HFFc6 (cell line): ENCODE data around the gene TDP1. TPM values are rescaled to one million over a fixed set of nuclear protein-coding genes. Genes with fewer than 3 reads are reported as not detected.

Experiments used
- DNase-seq: peaks from one replicate; pipeline ENCODE4 v3.0.0-alpha.2; 2018
- H3K27ac Mint-ChIP-seq: 2 replicates; pipeline ENCODE4 v1.8.0; 2020; ENCODE audit warnings: mild to moderate bottlenecking, mixed read lengths
- H3K27me3 Mint-ChIP-seq: 2 replicates; pipeline ENCODE4 v1.8.0; 2021; ENCODE audit warnings: mild to moderate bottlenecking, moderate library complexity, mixed read lengths; ENCODE audit not compliant: insufficient read depth
- H3K36me3 Mint-ChIP-seq: 2 replicates; pipeline ENCODE4 v1.8.0; 2021; ENCODE audit warnings: low read depth, mixed read lengths
- H3K4me1 Mint-ChIP-seq: 2 replicates; pipeline ENCODE4 v1.8.0; 2020; ENCODE audit warnings: low read depth, mixed read lengths
- H3K4me3 Mint-ChIP-seq: 2 replicates; pipeline ENCODE4 v1.8.0; 2020; ENCODE audit warnings: mild to moderate bottlenecking, moderate library complexity, mixed read lengths
- H3K9me3 Mint-ChIP-seq: 2 replicates; pipeline ENCODE4 v1.8.0; 2020; ENCODE audit warnings: mild to moderate bottlenecking, mixed read lengths
- total RNA-seq, 6 experiments: library from RNA; stranded (reverse); fragmentation: NEBNext Ultra II Directional; extraction: Animal tissue kit (Norgen Biotek cat#: 25700); gene quantifications; 2 replicates in 1 of 6; 3 replicates in 5 of 6; pipeline ENCODE4 v1.2.3, GENCODE V29; 2021
- TF ChIP-seq, protein P1 (sequence below): fragments of 200-600 bp; sonication (generic); IDR thresholded peaks from 2 replicates; pipeline ENCODE4 v1.5.0; 2021; ENCODE audit warnings: antibody characterized with exemption, mild to moderate bottlenecking

The TDP1 gene
- total RNA-seq, 6 experiments from 2014 or later, result 20.3 to 28.3 (median 23.3) TPM

DNA sequence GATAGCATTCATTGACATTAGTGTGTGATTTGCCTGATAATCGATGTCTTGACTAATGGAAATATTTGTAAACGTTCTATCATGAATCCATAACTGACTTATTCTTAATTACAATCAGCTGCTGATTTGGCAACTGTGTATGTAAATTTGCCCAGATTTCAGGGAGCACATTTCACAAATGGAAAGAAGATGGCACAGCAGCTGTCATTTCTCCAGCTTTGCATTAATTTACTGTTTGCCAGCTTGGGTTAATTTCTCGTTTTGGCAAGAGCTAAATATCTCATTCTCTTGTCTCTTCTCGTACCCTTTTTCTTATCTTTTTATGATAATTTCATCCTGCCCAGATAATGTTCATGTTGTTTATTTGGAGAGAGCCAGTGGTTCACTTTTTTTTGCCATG is 22.9 kb downstream of the TDP1 start:
- no peak for DNase-seq
- no peaks in the 10 kb centered on the region; the same call in 1 of the 2 replicates for H3K27me3 Mint-ChIP-seq
- no peak overlapping the region for H3K4me3 Mint-ChIP-seq
- H3K27ac Mint-ChIP-seq, result no peak overlapping the region
- H3K9me3 Mint-ChIP-seq, result no peaks in the 10 kb centered on the region
- TF ChIP-seq, protein P1, sequence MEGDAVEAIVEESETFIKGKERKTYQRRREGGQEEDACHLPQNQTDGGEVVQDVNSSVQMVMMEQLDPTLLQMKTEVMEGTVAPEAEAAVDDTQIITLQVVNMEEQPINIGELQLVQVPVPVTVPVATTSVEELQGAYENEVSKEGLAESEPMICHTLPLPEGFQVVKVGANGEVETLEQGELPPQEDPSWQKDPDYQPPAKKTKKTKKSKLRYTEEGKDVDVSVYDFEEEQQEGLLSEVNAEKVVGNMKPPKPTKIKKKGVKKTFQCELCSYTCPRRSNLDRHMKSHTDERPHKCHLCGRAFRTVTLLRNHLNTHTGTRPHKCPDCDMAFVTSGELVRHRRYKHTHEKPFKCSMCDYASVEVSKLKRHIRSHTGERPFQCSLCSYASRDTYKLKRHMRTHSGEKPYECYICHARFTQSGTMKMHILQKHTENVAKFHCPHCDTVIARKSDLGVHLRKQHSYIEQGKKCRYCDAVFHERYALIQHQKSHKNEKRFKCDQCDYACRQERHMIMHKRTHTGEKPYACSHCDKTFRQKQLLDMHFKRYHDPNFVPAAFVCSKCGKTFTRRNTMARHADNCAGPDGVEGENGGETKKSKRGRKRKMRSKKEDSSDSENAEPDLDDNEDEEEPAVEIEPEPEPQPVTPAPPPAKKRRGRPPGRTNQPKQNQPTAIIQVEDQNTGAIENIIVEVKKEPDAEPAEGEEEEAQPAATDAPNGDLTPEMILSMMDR, result no peak
- no peaks in the 10 kb centered on the region for H3K4me1 Mint-ChIP-seq
- H3K36me3 Mint-ChIP-seq, result peaks cover 12% of the 10 kb centered on the region; the same call in 1 of the 2 replicates

DNA sequence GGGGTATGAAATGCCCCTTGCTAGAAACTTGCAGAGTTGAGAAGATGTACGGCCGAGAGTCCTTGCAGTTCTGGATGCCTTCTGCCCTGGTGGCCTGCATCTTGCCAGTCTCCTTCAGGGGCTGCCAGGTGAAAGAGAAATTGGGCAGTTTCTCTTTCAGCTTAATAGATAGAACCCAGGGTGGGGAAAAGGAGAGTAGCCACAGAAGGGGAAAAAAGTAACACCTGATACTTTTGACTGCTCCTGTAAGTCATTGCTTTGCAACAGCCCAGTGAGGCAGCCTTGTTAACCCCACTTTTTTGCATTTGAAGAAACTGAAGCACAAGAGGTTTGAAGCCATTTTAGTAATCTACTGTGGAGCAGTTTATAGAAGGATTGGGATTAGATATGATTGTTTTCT is 27.6 kb downstream of the TDP1 start:
- DNase-seq, result no peak
- H3K4me1 Mint-ChIP-seq, result no peaks in the 10 kb centered on the region
- no peak overlapping the region for H3K27ac Mint-ChIP-seq
- H3K9me3 Mint-ChIP-seq, result no peaks in the 10 kb centered on the region
- H3K27me3 Mint-ChIP-seq, result no peaks in the 10 kb centered on the region
- no peak overlapping the region for H3K4me3 Mint-ChIP-seq
- TF ChIP-seq, protein P1, result no peak
- 0 out of 2 replicates have a peak, but pooled peaks cover 12% of the 10 kb centered on the region for H3K36me3 Mint-ChIP-seq

DNA sequence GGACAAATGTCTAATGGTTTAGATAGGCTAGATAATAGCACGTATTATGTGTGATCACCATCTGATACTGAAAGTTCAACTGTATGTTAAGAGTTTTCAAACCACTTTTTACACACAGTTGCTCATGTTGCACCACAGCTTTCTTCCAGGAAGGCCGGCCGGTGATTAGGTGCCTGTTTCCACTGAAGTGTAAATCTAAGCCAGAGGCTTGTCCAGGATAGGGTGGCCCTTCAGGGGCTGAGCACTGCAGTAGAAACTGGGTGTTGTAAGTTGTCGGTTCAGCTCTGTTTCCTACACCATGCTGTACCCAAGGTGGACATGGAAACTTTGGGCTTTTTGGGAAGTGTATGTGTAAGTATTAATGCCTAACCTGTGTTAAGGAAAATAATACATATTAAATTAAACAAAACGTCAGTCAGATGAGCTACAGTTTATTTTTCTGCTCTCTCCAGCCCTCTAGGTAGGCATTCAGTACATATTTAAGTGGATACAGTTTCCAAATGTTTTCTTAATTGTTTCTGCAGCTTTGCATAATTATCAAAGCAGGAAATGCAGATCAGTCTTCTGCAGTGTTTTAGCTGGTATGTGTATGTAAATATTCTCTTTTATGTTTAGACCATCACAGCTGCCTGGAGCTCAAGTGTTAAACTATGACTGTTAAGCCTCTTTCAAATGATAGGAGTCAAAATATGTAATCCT is 30.9 kb downstream of the TDP1 start:
- TF ChIP-seq, protein P1, result no peak
- Mint-ChIP-seq H3K4me3 (no peak overlapping the region), H3K36me3 (peaks cover 13% of the 10 kb centered on the region; the same call in 1 of the 2 replicates), H3K9me3 (no peaks in the 10 kb centered on the region), H3K27me3 (no peaks in the 10 kb centered on the region), H3K4me1 (no peaks in the 10 kb centered on the region), H3K27ac (no peak overlapping the region)
- DNase-seq, result no peak

DNA sequence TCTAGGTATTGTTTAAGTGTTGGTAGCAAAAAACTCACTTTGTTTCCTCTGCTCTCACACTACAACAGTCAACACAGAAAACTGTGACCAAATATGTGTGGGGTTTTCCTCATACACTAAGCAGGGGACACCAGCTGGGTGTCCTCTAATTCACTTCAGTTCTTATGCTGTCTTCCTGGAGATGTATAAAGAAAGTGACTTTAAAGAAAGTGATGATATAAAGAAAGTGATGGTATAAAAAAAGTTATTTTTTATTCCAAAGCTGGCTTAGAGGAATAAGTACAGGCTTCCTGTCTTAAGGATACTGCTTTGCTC is 31.4 kb downstream of the TDP1 start:
- Mint-ChIP-seq H3K36me3 (peaks cover 13% of the 10 kb centered on the region; the same call in 1 of the 2 replicates), H3K4me1 (no peaks in the 10 kb centered on the region), H3K27me3 (no peaks in the 10 kb centered on the region), H3K4me3 (no peak overlapping the region), H3K9me3 (no peaks in the 10 kb centered on the region), H3K27ac (no peak overlapping the region)
- no peak for DNase-seq
- TF ChIP-seq, protein P1, result no peak

DNA sequence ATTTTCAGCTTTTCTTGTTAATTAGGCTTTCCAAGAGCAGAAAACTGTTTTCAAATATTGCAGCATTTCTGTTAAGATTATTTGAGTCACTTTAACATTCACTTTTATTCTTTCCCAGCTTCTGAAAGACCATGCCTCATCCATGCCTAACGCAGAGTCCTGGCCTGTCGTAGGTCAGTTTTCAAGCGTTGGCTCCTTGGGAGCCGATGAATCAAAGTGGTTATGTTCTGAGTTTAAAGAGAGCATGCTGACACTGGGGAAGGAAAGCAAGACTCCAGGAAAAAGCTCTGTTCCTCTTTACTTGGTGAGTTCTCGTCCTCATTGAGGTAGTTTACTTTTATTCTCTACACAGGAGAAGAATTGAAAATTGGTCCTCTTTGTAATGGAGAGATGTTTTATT is 33.1 kb downstream of the TDP1 start:
- no peak overlapping the region for H3K27ac Mint-ChIP-seq

More for the DNA sequence above, 33.1 kb downstream of the TDP1 start:
- H3K27me3 Mint-ChIP-seq, result no peaks in the 10 kb centered on the region
- peaks cover 14% of the 10 kb centered on the region for H3K36me3 Mint-ChIP-seq
- H3K4me1 Mint-ChIP-seq, result no peaks in the 10 kb centered on the region
- no peak for DNase-seq
- TF ChIP-seq, protein P1, result no peak
- no peak overlapping the region for H3K4me3 Mint-ChIP-seq
- no peaks in the 10 kb centered on the region for H3K9me3 Mint-ChIP-seq
